Measurements from ENCODE around the gene SMCO4. TPM values are rescaled to one million over a fixed set of nuclear protein-coding genes. Genes with fewer than 3 reads are reported as not detected.

The SMCO4 gene
- total RNA-seq, 2 experiments from 2014 or later, result 5.0 to 9.4 TPM

DNA sequence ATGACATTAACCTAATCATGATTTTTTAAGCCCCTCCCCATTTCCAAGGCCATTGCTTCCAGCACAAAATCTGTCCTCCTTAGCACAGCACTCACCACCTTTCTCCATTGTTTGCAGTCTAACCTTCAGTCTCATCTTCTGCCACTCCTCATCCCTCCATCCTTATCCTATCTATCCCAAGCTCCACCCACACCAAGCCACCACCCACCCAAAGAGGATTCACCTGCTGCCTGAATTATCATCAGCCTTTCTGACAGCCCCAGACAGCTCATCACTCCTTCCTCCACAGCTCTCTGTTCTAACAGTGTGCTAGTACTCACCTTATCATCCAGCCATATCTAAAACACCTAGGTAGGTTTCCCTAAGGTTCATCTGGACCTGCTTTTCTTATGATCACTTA, 20.7 kb upstream of the SMCO4 start:
- Mint-ChIP-seq H3K9me3 (no peaks in the 10 kb centered on the region), H3K4me1 (ENCODE audit: low read depth) (no peaks in the 10 kb centered on the region), H3K27ac (no peak overlapping the region), H3K27me3 (peaks cover 2% of the 10 kb centered on the region), H3K36me3 (ENCODE audit: low read depth) (no peaks in the 10 kb centered on the region), H3K4me3 (no peak overlapping the region)
- ChIA-PET POLR2A (no interaction called here), CTCF (no interaction called here)
- DNase-seq (no peak), ATAC-seq (no peak)
- TF ChIP-seq, protein P1, sequence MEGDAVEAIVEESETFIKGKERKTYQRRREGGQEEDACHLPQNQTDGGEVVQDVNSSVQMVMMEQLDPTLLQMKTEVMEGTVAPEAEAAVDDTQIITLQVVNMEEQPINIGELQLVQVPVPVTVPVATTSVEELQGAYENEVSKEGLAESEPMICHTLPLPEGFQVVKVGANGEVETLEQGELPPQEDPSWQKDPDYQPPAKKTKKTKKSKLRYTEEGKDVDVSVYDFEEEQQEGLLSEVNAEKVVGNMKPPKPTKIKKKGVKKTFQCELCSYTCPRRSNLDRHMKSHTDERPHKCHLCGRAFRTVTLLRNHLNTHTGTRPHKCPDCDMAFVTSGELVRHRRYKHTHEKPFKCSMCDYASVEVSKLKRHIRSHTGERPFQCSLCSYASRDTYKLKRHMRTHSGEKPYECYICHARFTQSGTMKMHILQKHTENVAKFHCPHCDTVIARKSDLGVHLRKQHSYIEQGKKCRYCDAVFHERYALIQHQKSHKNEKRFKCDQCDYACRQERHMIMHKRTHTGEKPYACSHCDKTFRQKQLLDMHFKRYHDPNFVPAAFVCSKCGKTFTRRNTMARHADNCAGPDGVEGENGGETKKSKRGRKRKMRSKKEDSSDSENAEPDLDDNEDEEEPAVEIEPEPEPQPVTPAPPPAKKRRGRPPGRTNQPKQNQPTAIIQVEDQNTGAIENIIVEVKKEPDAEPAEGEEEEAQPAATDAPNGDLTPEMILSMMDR (IDR thresholded peaks at IDR 0.05), result no peak
- intact Hi-C loops (cut with micrococcal nuclease), result no loop called here

DNA sequence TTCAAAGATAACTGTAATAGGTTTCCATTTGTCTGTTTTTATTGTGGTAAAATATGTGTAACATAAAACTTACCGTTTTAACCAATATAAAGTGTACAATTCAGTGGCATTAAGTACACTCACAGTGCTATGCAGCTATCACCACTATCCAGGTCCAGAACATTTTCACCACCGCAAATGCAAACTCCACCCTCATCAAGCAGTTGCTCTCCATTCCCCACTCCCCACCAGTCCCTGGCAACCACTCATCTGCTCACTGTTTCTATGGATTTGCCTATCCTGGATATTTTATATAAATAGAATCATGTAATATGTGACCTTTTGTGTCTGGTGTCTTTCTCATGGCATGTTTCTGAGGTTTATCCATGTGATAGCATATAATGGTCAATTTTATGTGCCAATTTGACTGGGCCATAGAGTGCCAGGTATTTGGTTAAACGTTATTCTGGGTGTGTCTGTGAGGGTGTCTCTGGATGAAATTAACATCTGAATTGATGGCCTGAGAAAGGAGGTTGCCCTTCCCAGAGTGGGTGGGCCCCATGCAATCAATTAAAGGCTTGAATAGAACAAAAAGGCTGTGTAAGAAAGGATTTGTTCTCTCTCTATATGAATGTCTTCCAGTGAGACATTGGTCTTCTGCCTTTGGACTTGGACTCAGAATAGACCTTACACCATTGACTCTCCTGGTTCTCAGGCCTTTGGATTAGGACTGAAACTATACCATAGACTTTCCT, 17.2 kb upstream of the SMCO4 start:
- Mint-ChIP-seq H3K36me3 (ENCODE audit: low read depth) (no peaks in the 10 kb centered on the region), H3K27ac (no peak overlapping the region), H3K27me3 (peaks cover 7% of the 10 kb centered on the region), H3K9me3 (no peaks in the 10 kb centered on the region), H3K4me1 (ENCODE audit: low read depth) (no peaks in the 10 kb centered on the region), H3K4me3 (no peak overlapping the region)
- CTCF ChIA-PET, result no interaction called here
- DNase-seq (no peak), ATAC-seq (no peak)
- intact Hi-C loops (cut with micrococcal nuclease), result no loop called here
- POLR2A ChIA-PET, result no interaction called here
- TF ChIP-seq, protein P1 (IDR thresholded peaks at IDR 0.05), result no peak

DNA sequence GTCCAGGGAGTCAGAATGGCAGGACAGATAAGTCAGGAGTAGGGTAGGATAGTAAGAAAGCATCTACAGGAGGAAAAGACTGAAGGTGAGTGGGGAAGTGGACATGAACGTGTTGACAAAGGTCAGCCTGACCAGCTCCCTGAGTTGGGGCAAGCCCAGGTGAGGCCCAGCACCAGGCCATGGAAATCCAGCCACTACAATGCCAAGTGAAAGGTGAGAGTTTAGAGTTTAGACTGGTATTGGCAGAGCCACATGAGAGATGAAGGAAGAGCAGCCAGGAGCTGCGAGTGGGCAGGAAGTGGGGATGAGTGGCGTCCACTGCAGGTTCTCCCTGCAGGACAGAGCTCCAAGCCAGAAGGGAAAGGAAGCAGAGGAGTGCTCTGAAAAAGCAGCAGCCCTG, 16.5 kb upstream of the SMCO4 start:
- no peak overlapping the region for H3K27ac Mint-ChIP-seq
- no peaks in the 10 kb centered on the region for H3K4me1 Mint-ChIP-seq (ENCODE audit: low read depth)
- H3K36me3 Mint-ChIP-seq (ENCODE audit: low read depth), result no peaks in the 10 kb centered on the region

DNA sequence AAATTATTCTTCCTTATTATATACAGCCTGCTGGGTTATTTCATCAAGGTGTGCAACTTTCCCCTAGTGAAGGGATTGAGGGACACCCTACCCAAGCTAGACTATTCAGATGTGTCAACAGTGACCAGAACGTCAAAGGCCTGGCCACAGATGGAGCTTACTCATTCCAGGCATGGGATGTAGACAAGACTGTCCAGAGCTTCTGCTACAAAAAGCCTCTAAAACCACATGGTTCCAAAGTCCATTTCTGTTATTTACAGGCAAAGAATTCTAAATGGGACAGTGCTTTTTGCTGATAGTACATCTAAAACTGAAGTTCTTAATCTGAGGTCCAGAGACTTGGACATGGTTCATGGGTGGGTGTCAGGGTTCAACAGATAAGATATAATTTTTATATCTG, 9.7 kb upstream of the SMCO4 start:
- Mint-ChIP-seq H3K4me3 (no peak overlapping the region), H3K27me3 (peaks cover 18% of the 10 kb centered on the region), H3K9me3 (no peaks in the 10 kb centered on the region), H3K36me3 (ENCODE audit: low read depth) (no peaks in the 10 kb centered on the region), H3K4me1 (ENCODE audit: low read depth) (no peaks in the 10 kb centered on the region), H3K27ac (no peak overlapping the region)
- DNase-seq (no peak), ATAC-seq (no peak)
- POLR2A ChIA-PET, result no interaction called here
- TF ChIP-seq, protein P1 (IDR thresholded peaks at IDR 0.05), result no peak
- intact Hi-C loops (cut with micrococcal nuclease), result no loop called here
- CTCF ChIA-PET, result no interaction called here

More for the DNA sequence above, 16.5 kb upstream of the SMCO4 start:
- TF ChIP-seq, protein P1 (IDR thresholded peaks at IDR 0.05), result no peak
- DNase-seq, result no peak
- POLR2A ChIA-PET, result no interaction called here
- no peak for ATAC-seq
- Mint-ChIP-seq H3K4me3 (no peak overlapping the region), H3K9me3 (no peaks in the 10 kb centered on the region), H3K27me3 (peaks cover 9% of the 10 kb centered on the region)
- CTCF ChIA-PET, result no interaction called here
- intact Hi-C loops (cut with micrococcal nuclease), result no loop called here

DNA sequence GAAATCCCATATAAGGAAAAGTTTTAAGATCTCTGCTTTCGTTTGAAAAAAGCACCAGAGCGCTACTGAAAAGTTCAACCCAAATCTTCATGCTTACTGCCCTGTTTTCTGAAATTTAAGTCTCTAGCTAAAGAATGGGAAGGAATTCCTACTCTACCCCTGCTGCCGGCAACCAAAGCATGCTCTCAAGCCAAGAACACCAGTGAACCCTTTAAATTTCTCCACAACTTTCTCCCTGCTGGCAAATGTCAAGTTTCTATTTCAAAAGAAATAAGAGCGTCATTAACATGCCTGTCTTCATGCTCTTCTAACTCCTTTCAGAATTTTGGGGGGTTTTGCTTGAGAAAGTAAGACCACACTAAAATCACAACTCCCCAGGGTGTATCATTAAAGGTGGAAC, 6.8 kb upstream of the SMCO4 start:
- H3K4me3 Mint-ChIP-seq, result no peak overlapping the region
- peaks cover 13% of the 10 kb centered on the region for H3K27me3 Mint-ChIP-seq
- H3K4me1 Mint-ChIP-seq (ENCODE audit: low read depth), result no peaks in the 10 kb centered on the region
- TF ChIP-seq, protein P1 (IDR thresholded peaks at IDR 0.05), result no peak
- intact Hi-C loops (cut with micrococcal nuclease), result no loop called here
- POLR2A ChIA-PET, result no interaction called here
- H3K36me3 Mint-ChIP-seq (ENCODE audit: low read depth), result no peaks in the 10 kb centered on the region
- DNase-seq, result no peak
- no peak overlapping the region for H3K27ac Mint-ChIP-seq
- H3K9me3 Mint-ChIP-seq, result no peaks in the 10 kb centered on the region
- CTCF ChIA-PET, result no interaction called here
- ATAC-seq, result no peak
